Activated naive CD4-positive, alpha-beta T cell treated with Interleukin-2 at 50 U/mL for 16 hours (primary cell): ENCODE results near the gene OTOS.

ENCODE experiments used
- DNase-seq: peaks from one replicate; pipeline ENCODE4 v3.0.0-alpha.2; 2020

Gene OTOS

GRCh38 chr2:240149943-240150784 is 9.7 kb upstream of the OTOS start:
- peak; percentile 33 for DNase-seq

- DNase-seq = no peak
Measured at GRCh38 chr2:240147911-240148587, 7.6 kb upstream of the OTOS start.

GRCh38 chr2:240147382-240147781 is 6.9 kb upstream of the OTOS start:
- DNase-seq = no peak

- DNase-seq = no peak
Measured at GRCh38 chr2:240146627-240147278, 6.3 kb upstream of the OTOS start.

GRCh38 chr2:240146141-240146561 is 5.7 kb upstream of the OTOS start:
- DNase-seq = no peak

- no peak for DNase-seq
Measured at GRCh38 chr2:240145461-240145860, 5.0 kb upstream of the OTOS start.

- DNase-seq = no peak
Measured at GRCh38 chr2:240144649-240145261, 4.3 kb upstream of the OTOS start.

GRCh38 chr2:240143801-240144648 is 3.6 kb upstream of the OTOS start:
- DNase-seq = peak; percentile 85

GRCh38 chr2:240143276-240143675 is 2.8 kb upstream of the OTOS start:
- DNase-seq = no peak

- DNase-seq = no peak
Measured at GRCh38 chr2:240142859-240143258, 2.4 kb upstream of the OTOS start.

GRCh38 chr2:240142256-240142775 is 1.9 kb upstream of the OTOS start:
- DNase-seq = no peak

GRCh38 chr2:240141736-240142135 is 1.3 kb upstream of the OTOS start:
- DNase-seq = no peak

- no peak for DNase-seq
Measured at GRCh38 chr2:240140920-240141319, 462 bp upstream of the OTOS start.

GRCh38 chr2:240139666-240140393 is 628 bp downstream of the OTOS start:
- no peak for DNase-seq

GRCh38 chr2:240139011-240139441 is 1.4 kb downstream of the OTOS start:
- DNase-seq = peak; percentile 0

- no peak for DNase-seq
Measured at GRCh38 chr2:240138254-240138984, 2.0 kb downstream of the OTOS start.

GRCh38 chr2:240137596-240138253 is 2.7 kb downstream of the OTOS start:
- DNase-seq = no peak

GRCh38 chr2:240136671-240137292 is 3.7 kb downstream of the OTOS start:
- peak; percentile 39 for DNase-seq

GRCh38 chr2:240136013-240136670 is 4.3 kb downstream of the OTOS start, which contains the start of gene COPS9:
Gene COPS9, minus strand, starts transcription at chr2:240136305. Its CDS starts 21 bp downstream, at chr2:240136284.
- DNase-seq = peak; percentile 91
